WTC11 (cell line): ENCODE results near the gene AGAP1. TPM values are rescaled to one million over a fixed set of nuclear protein-coding genes. Genes with fewer than 3 reads are reported as not detected.

Experiments used
- ATAC-seq: fragments of 200-7000 bp; cut with Tn5 transposase; 2 replicates; pipeline ENCODE4 v1.10.0; 2021; ENCODE audit warnings: mild to moderate bottlenecking, moderate library complexity
- CTCF ChIA-PET: fragments of 300-600 bp; sonication (Branson Sonifier 250); formaldehyde crosslinking; loops from one replicate; lab custom pipeline; 2021; ENCODE audit warnings: antibody characterized with exemption; lab: Charles Lee
- POLR2A ChIA-PET: fragments of 350-600 bp; sonication (Branson Sonifier 250); formaldehyde crosslinking; loops from one replicate; lab custom pipeline; 2021; ENCODE audit warnings: antibody characterized with exemption; lab: Charles Lee
- DNase-seq: peaks from one replicate; pipeline ENCODE4 v3.0.0; 2021; ENCODE audit warnings: low spot score
- H3K27ac Mint-ChIP-seq: 2 replicates; pipeline ENCODE4 v1.8.0; 2021; ENCODE audit warnings: mixed read lengths
- H3K27me3 Mint-ChIP-seq: 2 replicates; pipeline ENCODE4 v1.8.0; 2021; ENCODE audit warnings: low read depth, mild to moderate bottlenecking, moderate library complexity, mixed read lengths
- H3K36me3 Mint-ChIP-seq: 2 replicates; pipeline ENCODE4 v1.8.0; 2021; ENCODE audit warnings: mixed read lengths
- H3K4me1 Mint-ChIP-seq: 2 replicates; pipeline ENCODE4 v1.8.0; 2022; ENCODE audit warnings: mixed read lengths
- H3K4me3 Mint-ChIP-seq: 2 replicates; pipeline ENCODE4 v1.8.0; 2021; ENCODE audit warnings: mild to moderate bottlenecking, moderate library complexity, mixed read lengths
- H3K9me3 Mint-ChIP-seq: 2 replicates; pipeline ENCODE4 v1.8.0; 2021; ENCODE audit warnings: mixed read lengths
- ARID4B ChIP-seq: sonication (generic); formaldehyde crosslinking; IDR thresholded peaks from 2 replicates; pipeline ENCODE4 v1.8.0; 2023; ENCODE audit warnings: missing genetic modification reagents, mild to moderate bottlenecking, borderline replicate concordance
- E2F1 ChIP-seq: sonication (generic); formaldehyde crosslinking; IDR thresholded peaks from 2 replicates; pipeline ENCODE4 v1.8.0; 2022; ENCODE audit warnings: mild to moderate bottlenecking, missing genetic modification reagents
- ELF4 ChIP-seq: sonication (generic); formaldehyde crosslinking; IDR thresholded peaks from 2 replicates; pipeline ENCODE4 v1.8.1; 2022; ENCODE audit warnings: low read depth, mild to moderate bottlenecking, moderate library complexity, missing genetic modification reagents
- HMGA2 ChIP-seq: fragments of 250-450 bp; sonication (Bioruptor Pico); IDR thresholded peaks from 2 replicates; pipeline ENCODE4 v1.4.0; 2021; ENCODE audit warnings: mild to moderate bottlenecking, moderate library complexity
- JAZF1 ChIP-seq: fragments of 250-450 bp; sonication (Bioruptor Pico); IDR thresholded peaks from 2 replicates; pipeline ENCODE4 v1.9.0; 2021; ENCODE audit warnings: moderate library complexity, mild to moderate bottlenecking, inconsistent platforms
- NR3C1 ChIP-seq: sonication (generic); formaldehyde crosslinking; conservative IDR thresholded peaks from 2 replicates; pipeline ENCODE4 v1.8.1; 2023; ENCODE audit warnings: low read depth, mild to moderate bottlenecking, missing genetic modification reagents
- SMAD3 ChIP-seq: sonication (generic); formaldehyde crosslinking; IDR thresholded peaks from 2 replicates; pipeline ENCODE4 v1.8.0; 2022; ENCODE audit warnings: missing genetic modification reagents, mild to moderate bottlenecking, borderline replicate concordance
- ZNF317 ChIP-seq: sonication (generic); formaldehyde crosslinking; IDR thresholded peaks from 2 replicates; pipeline ENCODE4 v1.8.1; 2023; ENCODE audit warnings: low read depth, mild to moderate bottlenecking, moderate library complexity, missing genetic modification reagents, borderline replicate concordance
- ZNF396 ChIP-seq: fragments of 250-450 bp; sonication (Bioruptor Pico); IDR thresholded peaks from 2 replicates; pipeline ENCODE4 v1.8.0; 2021; ENCODE audit warnings: mild to moderate bottlenecking, moderate library complexity, borderline replicate concordance
- ZNF423 ChIP-seq: fragments of 250-450 bp; sonication (Bioruptor Pico); IDR thresholded peaks from 2 replicates; pipeline ENCODE4 v2.1.2; 2022; ENCODE audit warnings: mild to moderate bottlenecking, moderate library complexity
- ZNF671 ChIP-seq: fragments of 250-450 bp; sonication (Bioruptor Pico); IDR thresholded peaks from 2 replicates; pipeline ENCODE4 v1.8.0; 2021; ENCODE audit warnings: mild to moderate bottlenecking
- total RNA-seq: library from RNA; stranded (reverse); gene quantifications from 3 replicates; pipeline ENCODE4 v1.2.3, GENCODE V29; 2021

The AGAP1 gene
- total RNA-seq, 1 experiment from 2014 or later: 49.3 TPM

GRCh38 chr2:235634435-235635158 is 140.8 kb downstream of the AGAP1 start:
- H3K4me1 Mint-ChIP-seq: peaks cover 52% of the 10 kb centered on the region
- TF ChIP-seq ELF4 (CRISPR knock-in tag) (no peak), NR3C1 (CRISPR knock-in tag) (no peak), E2F1 (no peak)
- CTCF ChIA-PET: no interaction called here
- POLR2A ChIA-PET: no interaction called here
- H3K4me3 Mint-ChIP-seq: no peak overlapping the region
- no peaks in the 10 kb centered on the region for H3K36me3 Mint-ChIP-seq
- H3K27ac Mint-ChIP-seq: no peak overlapping the region
- DNase-seq (no peak), ATAC-seq (no peak)
- H3K9me3 Mint-ChIP-seq: no peaks in the 10 kb centered on the region
- no peaks in the 10 kb centered on the region for H3K27me3 Mint-ChIP-seq

- Mint-ChIP-seq H3K27ac (no peak overlapping the region), H3K4me3 (no peak overlapping the region), H3K27me3 (no peaks in the 10 kb centered on the region), H3K4me1 (peaks cover 70% of the 10 kb centered on the region), H3K9me3 (no peaks in the 10 kb centered on the region), H3K36me3 (no peaks in the 10 kb centered on the region)
- POLR2A ChIA-PET: no interaction called here
- ATAC-seq: no peak
- TF ChIP-seq ZNF317 (no peak), SMAD3 (CRISPR knock-in tag) (no peak), JAZF1 (no peak)
- CTCF ChIA-PET: no interaction called here
- no peak for DNase-seq
Observed at GRCh38 chr2:235636546-235636945, 142.7 kb downstream of the AGAP1 start.

- ChIA-PET CTCF (interaction anchor here (1.2 to 2.2 kb wide), 4 partner anchors 21 to 108 kb away, joined by 3 to 28 read pairs (median 7); no protein-coding TSS in a partner anchor), POLR2A (no interaction called here)
- no peak overlapping the region for H3K27ac Mint-ChIP-seq
- H3K4me1 Mint-ChIP-seq: peaks cover 73% of the 10 kb centered on the region
- H3K4me3 Mint-ChIP-seq: no peak overlapping the region
- DNase-seq (no peak), ATAC-seq (no peak)
- no peak for TF ChIP-seq ZNF396 (CRISPR knock-in tag)
- TF ChIP-seq ZNF671 (CRISPR knock-in tag): no peak
- TF ChIP-seq ZNF423 (CRISPR knock-in tag): no peak
- no peaks in the 10 kb centered on the region for H3K9me3 Mint-ChIP-seq
- no peaks in the 10 kb centered on the region for H3K27me3 Mint-ChIP-seq
- no peaks in the 10 kb centered on the region for H3K36me3 Mint-ChIP-seq
Observed at GRCh38 chr2:235637896-235638295, 144.1 kb downstream of the AGAP1 start.

GRCh38 chr2:235638541-235639427 is 144.9 kb downstream of the AGAP1 start:
- peak overlapping the region; percentile 5; the same call in 1 of the 2 replicates for H3K27ac Mint-ChIP-seq
- POLR2A ChIA-PET: no interaction called here

More at GRCh38 chr2:235638541-235639427, 144.9 kb downstream of the AGAP1 start:
- ATAC-seq (no peak), DNase-seq (no peak)
- TF ChIP-seq ARID4B (CRISPR knock-in tag) (no peak), HMGA2 (CRISPR knock-in tag) (no peak)
- CTCF ChIA-PET: interaction anchor here (0.5 to 2.2 kb wide), 14 partner anchors 13 to 225 kb away, joined by 3 to 28 read pairs (median 4); no protein-coding TSS in a partner anchor
- no peaks in the 10 kb centered on the region for H3K27me3 Mint-ChIP-seq
- H3K4me3 Mint-ChIP-seq: no peak overlapping the region
- no peaks in the 10 kb centered on the region for H3K9me3 Mint-ChIP-seq
- H3K4me1 Mint-ChIP-seq: peaks cover 70% of the 10 kb centered on the region
- H3K36me3 Mint-ChIP-seq: no peaks in the 10 kb centered on the region
